Measurements from ENCODE around the gene NELFCD. TPM values are rescaled to one million over a fixed set of nuclear protein-coding genes. Genes with fewer than 3 reads are reported as not detected.

NELFCD gene
- total RNA-seq, 1 experiment from 2014 or later = 88.2 TPM

GRCh38 chr20:58956078-58956477, 25.0 kb upstream of the NELFCD start:
- H3K9ac ChIP-seq (ENCODE audit: low read length) = no peak overlapping the region
- H4K20me1 ChIP-seq (ENCODE audit: insufficient read depth) = no peaks in the 10 kb centered on the region
- no peaks in the 10 kb centered on the region for H3K27me3 ChIP-seq (ENCODE audit: insufficient read depth, low read length)
- no peaks in the 10 kb centered on the region for H3K9me3 ChIP-seq (ENCODE audit: control insufficient read depth in 1 of 2, insufficient read depth in 1 of 2, low read depth in 1 of 2, low read length in 2 of 2)
- no peaks in the 10 kb centered on the region for H3K36me3 ChIP-seq (ENCODE audit: control insufficient read depth in 1 of 2, insufficient read depth in 2 of 2, low read length in 2 of 2)
- no peak overlapping the region for H3K4me3 ChIP-seq (replicated peaks in 1 of 2; ENCODE audit: low read depth in 1 of 2, low read length in 2 of 2)
- BruUV-seq (replicated peaks) = no TSS peak
- intact Hi-C loops (cut with micrococcal nuclease) = no loop called here
- RAD21 ChIA-PET (ENCODE audit: low non-redundant PET in 1 of 2, low total read pairs in 2 of 2, uncharacterized antibody in 2 of 2, unreplicated experiment in 2 of 2) = interaction anchor here in 1 of 2 experiments (0.6 kb wide), 1 partner anchor 161 kb away, joined by 3 read pairs; no protein-coding TSS in a partner anchor
- no peak overlapping the region for H3K27ac ChIP-seq (ENCODE audit: low read depth, low read length)
- CTCF ChIA-PET = no interaction called here
- no peaks in the 10 kb centered on the region for H3K9me2 ChIP-seq (ENCODE audit: insufficient read depth)
- no peak overlapping the region for H2AFZ ChIP-seq (ENCODE audit: low read depth, low read length, poor library complexity, severe bottlenecking)
- no peak overlapping the region for H3K4me2 ChIP-seq (ENCODE audit: low read length)
- POLR2A ChIA-PET = no interaction called here
- H3K79me2 ChIP-seq (ENCODE audit: insufficient read depth, low read length) = no peaks in the 10 kb centered on the region
- TF ChIP-seq ZBTB33 (IDR thresholded peaks at IDR 0.05; ENCODE audit: extremely low read depth, insufficient replicate concordance, low read length) (no peak), RAD21 (IDR thresholded peaks at IDR 0.05; ENCODE audit: low read depth) (no peak), SRF (IDR thresholded peaks at IDR 0.05; ENCODE audit: low read depth) (no peak), POLR2A (IDR thresholded peaks at IDR 0.05; ENCODE audit: borderline replicate concordance, extremely low read depth, insufficient read depth, insufficient read length) (no peak), FOSL1 (IDR thresholded peaks at IDR 0.05; ENCODE audit: low read depth) (no peak), JUND (IDR thresholded peaks at IDR 0.05) (no peak), SIN3A (IDR thresholded peaks at IDR 0.05; ENCODE audit: low read depth) (no peak), EZH2 (IDR thresholded peaks at IDR 0.05) (no peak)
- TF ChIP-seq, protein P1, sequence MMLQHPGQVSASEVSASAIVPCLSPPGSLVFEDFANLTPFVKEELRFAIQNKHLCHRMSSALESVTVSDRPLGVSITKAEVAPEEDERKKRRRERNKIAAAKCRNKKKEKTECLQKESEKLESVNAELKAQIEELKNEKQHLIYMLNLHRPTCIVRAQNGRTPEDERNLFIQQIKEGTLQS (IDR thresholded peaks at IDR 0.05) = no peak
- DNase-seq (ENCODE audit: low read depth, low spot score) (no peak), ATAC-seq (no peak)
- H3K4me1 ChIP-seq (ENCODE audit: control insufficient read depth in 1 of 2, insufficient read depth in 2 of 2, low read length in 2 of 2) = no peaks in the 10 kb centered on the region

GRCh38 chr20:58959652-58960051, 21.4 kb upstream of the NELFCD start:
- Histone ChIP-seq H3K4me3 (replicated peaks in 1 of 2; ENCODE audit: low read depth in 1 of 2, low read length in 2 of 2) (no peak overlapping the region), H3K4me2 (ENCODE audit: low read length) (no peak overlapping the region)
- TF ChIP-seq TCF7L2 (IDR thresholded peaks at IDR 0.05; ENCODE audit: borderline replicate concordance, extremely low read depth, insufficient read depth, insufficient read length) = no peak
- TF ChIP-seq FOSL1 (IDR thresholded peaks at IDR 0.05; ENCODE audit: low read depth) = no peak
- no peak for TF ChIP-seq ZNF274 (IDR thresholded peaks at IDR 0.05; ENCODE audit: low read depth, low read length)
- TF ChIP-seq, protein P1 (IDR thresholded peaks at IDR 0.05) = no peak
- TF ChIP-seq EGR1 (IDR thresholded peaks at IDR 0.05; ENCODE audit: low read depth) = no peak
- no peak for TF ChIP-seq SRF (IDR thresholded peaks at IDR 0.05; ENCODE audit: low read depth)
- no peak for TF ChIP-seq RAD21 (IDR thresholded peaks at IDR 0.05; ENCODE audit: low read depth)
- TF ChIP-seq YY1 (IDR thresholded peaks at IDR 0.05; ENCODE audit: extremely low read depth, insufficient replicate concordance, low read depth, low read length) = no peak
- TF ChIP-seq POLR2AphosphoS5 (IDR thresholded peaks at IDR 0.05; ENCODE audit: low read depth, low read length) = no peak
- no peak for TF ChIP-seq MAX (IDR thresholded peaks at IDR 0.05)
- no peak for TF ChIP-seq SP1 (IDR thresholded peaks at IDR 0.05; ENCODE audit: low read depth)
- TF ChIP-seq ZBTB33 (IDR thresholded peaks at IDR 0.05; ENCODE audit: extremely low read depth, insufficient replicate concordance, low read length) = no peak
- no peak for TF ChIP-seq ZFX (IDR thresholded peaks at IDR 0.05)
- no peak for TF ChIP-seq EZH2 (IDR thresholded peaks at IDR 0.05)
- TF ChIP-seq SIN3A (IDR thresholded peaks at IDR 0.05; ENCODE audit: low read depth) = no peak

More at GRCh38 chr20:58959652-58960051, 21.4 kb upstream of the NELFCD start:
- Histone ChIP-seq H3K79me2 (ENCODE audit: insufficient read depth, low read length) (no peaks in the 10 kb centered on the region), H3K27me3 (ENCODE audit: insufficient read depth, low read length) (no peaks in the 10 kb centered on the region), H3K36me3 (ENCODE audit: control insufficient read depth in 1 of 2, insufficient read depth in 2 of 2, low read length in 2 of 2) (no peaks in the 10 kb centered on the region), H3K9ac (ENCODE audit: low read length) (no peak overlapping the region), H3K9me2 (ENCODE audit: insufficient read depth) (no peaks in the 10 kb centered on the region), H4K20me1 (ENCODE audit: insufficient read depth) (no peaks in the 10 kb centered on the region), H3K9me3 (ENCODE audit: control insufficient read depth in 1 of 2, insufficient read depth in 1 of 2, low read depth in 1 of 2, low read length in 2 of 2) (no peaks in the 10 kb centered on the region), H3K27ac (ENCODE audit: low read depth, low read length) (no peak overlapping the region), H2AFZ (ENCODE audit: low read depth, low read length, poor library complexity, severe bottlenecking) (no peak overlapping the region), H3K4me1 (ENCODE audit: control insufficient read depth in 1 of 2, insufficient read depth in 2 of 2, low read length in 2 of 2) (no peaks in the 10 kb centered on the region)
- POLR2A ChIA-PET = no interaction called here
- intact Hi-C loops (cut with micrococcal nuclease) = no loop called here
- CTCF ChIA-PET = no interaction called here
- BruUV-seq (replicated peaks) = no TSS peak
- DNase-seq (ENCODE audit: low read depth, low spot score) (no peak), ATAC-seq (no peak)
- RAD21 ChIA-PET (ENCODE audit: low non-redundant PET in 1 of 2, low total read pairs in 2 of 2, uncharacterized antibody in 2 of 2, unreplicated experiment in 2 of 2) = no interaction called here
